Measurements from ENCODE around the gene FILIP1L. TPM values are rescaled to one million over a fixed set of nuclear protein-coding genes. Genes with fewer than 3 reads are reported as not detected.

The FILIP1L gene
- total and polyA plus RNA-seq, 2 donors: 75.1 to 103 TPM

DNA sequence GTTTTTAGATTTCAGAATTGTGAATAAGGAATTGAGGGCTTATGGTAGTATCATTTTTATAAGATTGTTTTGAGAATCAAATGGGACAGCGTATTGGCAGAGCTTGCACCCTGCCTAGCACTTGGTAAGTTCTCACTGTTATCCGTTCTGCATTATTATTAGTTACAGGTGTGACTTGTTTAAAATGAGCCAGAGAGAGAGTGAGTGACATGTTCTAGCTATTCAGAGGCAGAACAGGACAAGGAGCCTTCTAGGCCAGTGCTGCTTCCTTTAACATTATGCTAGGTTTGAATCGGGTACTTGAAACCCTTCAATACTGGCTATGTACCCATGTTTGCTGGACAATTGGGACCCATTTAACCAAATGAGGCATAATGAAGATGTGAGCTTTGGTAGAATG lies 133.7 kb downstream of the FILIP1L start:
- Histone ChIP-seq H3K27ac (ENCODE audit: low read depth) (no peak overlapping the region), H3K4me1 (ENCODE audit: insufficient read depth) (no peaks in the 10 kb centered on the region), H3K4me3 (ENCODE audit: low read depth, low read length) (no peak overlapping the region), H3K36me3 (ENCODE audit: insufficient read depth) (no peaks in the 10 kb centered on the region)
- no peak for DNase-seq (ENCODE audit: extremely low spot score)
- WGBS: 92% methylated on average over 3 of the region's 3 CpGs

GRCh38 chr3:99978221-99978620 lies 136.1 kb downstream of the FILIP1L start:
- H3K36me3 ChIP-seq (ENCODE audit: insufficient read depth): no peaks in the 10 kb centered on the region
- no peak overlapping the region for H3K4me3 ChIP-seq (ENCODE audit: low read depth, low read length)
- 100% methylated on average over 1 of the region's 1 CpG for WGBS
- no peak for DNase-seq (ENCODE audit: extremely low spot score)
- H3K4me1 ChIP-seq (ENCODE audit: insufficient read depth): no peaks in the 10 kb centered on the region
- no peak overlapping the region for H3K27ac ChIP-seq (ENCODE audit: low read depth)

- no peaks in the 10 kb centered on the region for H3K4me1 ChIP-seq (ENCODE audit: insufficient read depth)
- no peaks in the 10 kb centered on the region for H3K36me3 ChIP-seq (ENCODE audit: insufficient read depth)
- H3K4me3 ChIP-seq (ENCODE audit: low read depth, low read length): no peak overlapping the region
- DNase-seq (ENCODE audit: extremely low spot score): no peak
- H3K27ac ChIP-seq (ENCODE audit: low read depth): no peak overlapping the region
Measured at GRCh38 chr3:99976584-99976983, 137.7 kb downstream of the FILIP1L start.

DNA sequence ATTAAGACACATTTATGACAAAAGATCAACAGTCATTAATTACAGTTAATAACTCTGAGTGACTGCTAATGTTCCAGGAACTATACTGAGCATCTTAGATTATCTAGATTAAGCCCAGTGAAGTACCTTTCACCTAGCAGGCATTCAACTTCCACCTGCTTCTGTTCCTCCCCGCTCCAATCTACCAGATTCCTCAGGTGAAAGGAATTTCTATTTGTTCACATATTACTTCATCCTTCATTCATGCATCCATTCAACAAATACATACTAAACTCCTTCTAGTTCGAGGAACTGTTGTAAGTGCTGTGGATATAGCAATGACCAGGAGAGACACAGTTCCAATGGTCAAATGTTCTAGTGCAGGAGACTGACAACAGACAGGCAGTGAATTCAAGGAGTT lies 139.3 kb downstream of the FILIP1L start:
- Histone ChIP-seq H3K4me3 (ENCODE audit: low read depth, low read length) (no peak overlapping the region), H3K36me3 (ENCODE audit: insufficient read depth) (no peaks in the 10 kb centered on the region), H3K4me1 (ENCODE audit: insufficient read depth) (no peaks in the 10 kb centered on the region), H3K27ac (ENCODE audit: low read depth) (no peak overlapping the region)
- DNase-seq (ENCODE audit: extremely low spot score): no peak
- WGBS: 89% methylated on average over 2 of the region's 2 CpGs

DNA sequence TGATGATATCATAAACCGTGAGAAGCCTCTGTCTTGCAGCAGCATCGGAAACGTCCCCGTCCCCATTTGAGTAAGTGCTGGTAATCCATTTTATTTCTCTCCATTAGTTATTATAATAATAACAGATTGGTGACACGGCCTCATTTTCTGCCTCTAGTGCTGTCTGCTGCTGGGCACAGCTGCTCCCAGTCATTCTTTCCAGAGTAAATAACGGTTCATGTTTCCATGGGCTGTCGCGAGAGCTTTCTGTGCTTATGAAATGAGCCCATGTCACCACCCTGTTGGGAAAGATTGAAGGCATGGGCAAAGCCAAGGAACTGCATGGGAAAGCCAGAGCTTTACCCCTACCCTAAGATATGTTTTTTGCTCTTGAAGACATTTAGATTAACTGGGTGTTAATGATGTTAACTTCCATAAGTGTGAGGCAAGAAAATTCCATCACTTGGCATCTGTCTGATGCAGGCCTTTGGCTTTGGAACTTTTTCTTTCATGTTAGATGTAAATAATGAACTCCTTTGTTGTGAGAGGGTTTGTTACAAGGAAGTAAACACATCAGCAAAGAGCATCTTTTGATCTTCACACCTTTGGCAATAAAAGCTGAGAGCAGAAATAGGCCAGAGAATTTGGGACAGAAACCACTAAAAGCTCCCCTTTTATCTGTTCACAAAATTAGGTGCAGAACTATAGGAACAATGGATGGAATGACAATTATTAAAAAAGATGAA lies 141.8 kb downstream of the FILIP1L start:
- WGBS: 73% methylated on average over 8 of the region's 8 CpGs
- DNase-seq (ENCODE audit: extremely low spot score): no peak
- no peak overlapping the region for H3K27ac ChIP-seq (ENCODE audit: low read depth)
- no peaks in the 10 kb centered on the region for H3K36me3 ChIP-seq (ENCODE audit: insufficient read depth)
- no peak overlapping the region for H3K4me3 ChIP-seq (ENCODE audit: low read depth, low read length)
- H3K4me1 ChIP-seq (ENCODE audit: insufficient read depth): no peaks in the 10 kb centered on the region

DNA sequence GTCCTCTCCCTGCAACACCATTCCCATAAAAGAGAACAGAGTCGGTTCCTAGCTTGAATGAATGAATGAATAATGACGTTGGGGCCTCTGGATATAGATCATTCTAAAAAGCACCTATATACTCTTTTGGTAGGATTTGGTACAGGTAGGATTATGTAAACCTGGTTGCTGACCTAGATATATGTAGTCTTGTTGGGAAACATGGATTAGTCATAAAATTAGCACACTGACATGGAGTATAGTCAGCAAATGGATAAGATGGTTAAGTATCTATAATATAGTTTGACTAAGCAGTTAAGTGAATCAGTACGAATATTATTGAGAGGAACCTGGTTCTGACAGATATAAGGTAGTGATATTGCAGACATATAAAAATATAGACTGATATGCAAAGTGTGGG lies 142.5 kb downstream of the FILIP1L start:
- Histone ChIP-seq H3K27ac (ENCODE audit: low read depth) (no peak overlapping the region), H3K4me3 (ENCODE audit: low read depth, low read length) (no peak overlapping the region), H3K4me1 (ENCODE audit: insufficient read depth) (no peaks in the 10 kb centered on the region), H3K36me3 (ENCODE audit: insufficient read depth) (no peaks in the 10 kb centered on the region)
- 95% methylated on average over 3 of the region's 3 CpGs for WGBS
- DNase-seq (ENCODE audit: extremely low spot score): no peak

DNA sequence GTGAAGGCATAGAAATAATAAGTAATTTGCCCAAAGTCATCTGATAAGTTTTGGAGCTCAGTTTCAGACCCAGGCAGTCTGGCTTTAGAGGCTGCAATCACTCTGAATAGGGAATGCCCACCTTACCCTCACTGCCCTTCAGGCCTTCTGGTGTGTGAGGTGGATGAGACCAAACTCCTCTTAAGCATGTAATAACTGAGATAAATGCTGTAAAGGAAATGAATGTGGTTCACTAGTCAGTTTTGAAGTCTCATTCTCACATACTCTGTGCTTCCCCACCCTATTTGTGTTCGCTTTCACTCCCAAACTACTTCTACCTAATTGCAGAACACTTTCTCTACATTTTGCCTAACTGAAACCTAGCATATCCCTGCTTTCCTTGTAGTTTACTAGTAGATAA lies 144.1 kb downstream of the FILIP1L start:
- 95% methylated on average over 1 of the region's 1 CpG for WGBS
- Histone ChIP-seq H3K36me3 (ENCODE audit: insufficient read depth) (no peaks in the 10 kb centered on the region), H3K4me1 (ENCODE audit: insufficient read depth) (no peaks in the 10 kb centered on the region), H3K27ac (ENCODE audit: low read depth) (no peak overlapping the region), H3K4me3 (ENCODE audit: low read depth, low read length) (no peak overlapping the region)
- DNase-seq (ENCODE audit: extremely low spot score): no peak

GRCh38 chr3:99969136-99969535 lies 145.2 kb downstream of the FILIP1L start:
- WGBS: 85% methylated on average over 3 of the region's 3 CpGs
- DNase-seq (ENCODE audit: extremely low spot score): no peak
- no peaks in the 10 kb centered on the region for H3K36me3 ChIP-seq (ENCODE audit: insufficient read depth)

DNA sequence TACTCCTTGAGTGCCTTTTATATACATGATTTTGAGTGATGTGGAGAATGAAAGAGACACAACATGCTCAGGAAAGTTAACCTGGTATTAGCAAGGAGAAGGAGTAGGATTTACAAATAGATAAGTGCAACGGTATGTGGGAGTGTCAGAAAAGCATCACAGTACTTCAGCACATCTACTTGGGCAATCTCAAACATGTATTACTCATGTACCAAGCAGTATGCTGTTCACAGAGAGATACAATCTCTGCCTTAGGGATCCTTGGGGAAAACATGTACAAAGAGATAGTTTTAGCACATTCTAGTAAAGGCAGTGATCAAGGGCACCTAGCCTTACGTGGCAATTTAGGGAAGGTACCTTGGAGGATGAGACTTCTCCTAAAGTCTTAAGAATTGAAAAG lies 146.5 kb downstream of the FILIP1L start:
- no peak for DNase-seq (ENCODE audit: extremely low spot score)
- Histone ChIP-seq H3K36me3 (ENCODE audit: insufficient read depth) (no peaks in the 10 kb centered on the region), H3K27ac (ENCODE audit: low read depth) (no peak overlapping the region), H3K4me3 (ENCODE audit: low read depth, low read length) (no peak overlapping the region), H3K4me1 (ENCODE audit: insufficient read depth) (no peaks in the 10 kb centered on the region)
- WGBS: 75% methylated on average over 2 of the region's 2 CpGs

More at GRCh38 chr3:99969136-99969535, 145.2 kb downstream of the FILIP1L start:
- no peak overlapping the region for H3K27ac ChIP-seq (ENCODE audit: low read depth)
- H3K4me1 ChIP-seq (ENCODE audit: insufficient read depth): no peaks in the 10 kb centered on the region
- H3K4me3 ChIP-seq (ENCODE audit: low read depth, low read length): no peak overlapping the region

GRCh38 chr3:99966662-99967416 lies 147.5 kb downstream of the FILIP1L start:
- Histone ChIP-seq H3K4me1 (ENCODE audit: insufficient read depth) (no peaks in the 10 kb centered on the region), H3K4me3 (ENCODE audit: low read depth, low read length) (no peak overlapping the region), H3K27ac (ENCODE audit: low read depth) (no peak overlapping the region), H3K36me3 (ENCODE audit: insufficient read depth) (no peaks in the 10 kb centered on the region)
- 35% methylated on average over 7 of the region's 7 CpGs for WGBS
- no peak for DNase-seq (ENCODE audit: extremely low spot score)

DNA sequence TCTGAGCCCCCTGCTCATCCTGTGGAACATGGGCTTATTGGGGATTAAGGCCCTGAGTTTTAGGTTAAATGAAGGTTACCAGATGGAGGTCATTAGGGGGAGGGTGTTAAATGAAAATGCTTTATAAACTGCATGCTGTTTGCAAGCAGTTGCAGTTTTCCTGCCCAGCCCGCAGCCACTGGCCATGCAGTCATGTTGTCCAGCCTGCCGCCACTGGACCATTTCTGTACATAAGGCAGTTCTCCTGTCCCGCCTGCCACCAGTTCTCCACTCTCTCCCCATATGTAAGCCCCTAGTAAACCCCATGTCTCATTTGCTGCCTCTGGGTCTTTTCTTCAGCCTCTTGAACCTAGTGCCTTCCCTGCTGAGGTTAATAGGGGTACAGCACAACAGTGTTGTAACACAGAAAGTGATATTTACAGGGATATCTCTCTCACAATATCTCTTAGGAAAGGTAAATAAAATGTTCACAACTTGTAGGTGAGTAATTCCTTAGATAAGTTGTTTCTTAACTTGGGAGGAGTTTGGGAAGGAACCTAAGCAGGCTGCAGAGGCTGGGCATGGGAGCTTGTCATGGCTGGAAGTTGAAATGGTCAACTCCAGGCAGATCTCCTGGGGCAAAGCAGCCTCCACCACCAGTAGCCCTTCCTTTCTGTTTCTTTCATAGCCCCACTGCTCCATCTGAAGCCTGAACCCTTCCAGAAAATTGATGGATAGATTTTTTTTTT lies 148.5 kb downstream of the FILIP1L start:
- Histone ChIP-seq H3K27ac (ENCODE audit: low read depth) (no peak overlapping the region), H3K4me1 (ENCODE audit: insufficient read depth) (no peaks in the 10 kb centered on the region), H3K4me3 (ENCODE audit: low read depth, low read length) (no peak overlapping the region), H3K36me3 (ENCODE audit: insufficient read depth) (no peaks in the 10 kb centered on the region)
- no peak for DNase-seq (ENCODE audit: extremely low spot score)
- WGBS: 98% methylated on average over 3 of the region's 3 CpGs

DNA sequence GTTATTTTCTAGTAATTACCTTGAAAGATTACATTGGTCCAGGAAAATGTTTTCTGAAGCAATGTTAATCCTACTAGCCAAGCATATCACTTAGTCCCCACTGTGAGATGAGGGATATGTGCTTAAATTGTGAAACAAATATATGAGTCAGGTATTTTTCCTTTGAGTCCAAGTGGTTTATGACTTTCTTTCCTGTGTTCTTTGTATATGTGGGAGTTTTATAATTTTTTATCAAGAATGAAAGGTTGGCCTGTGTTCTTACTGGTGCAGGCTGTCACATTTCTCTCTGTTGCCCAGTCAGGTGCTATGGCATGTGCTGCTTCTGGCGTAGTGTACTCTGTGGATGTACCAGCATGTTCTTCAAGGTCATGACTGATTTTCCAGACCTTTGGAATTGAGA lies 149.2 kb downstream of the FILIP1L start:
- WGBS: 88% methylated on average over 1 of the region's 1 CpG
- H3K4me1 ChIP-seq (ENCODE audit: insufficient read depth): no peaks in the 10 kb centered on the region

GRCh38 chr3:99962703-99963102 lies 151.6 kb downstream of the FILIP1L start:
- Histone ChIP-seq H3K4me3 (ENCODE audit: low read depth, low read length) (no peak overlapping the region), H3K36me3 (ENCODE audit: insufficient read depth) (no peaks in the 10 kb centered on the region), H3K27ac (ENCODE audit: low read depth) (no peak overlapping the region), H3K4me1 (ENCODE audit: insufficient read depth) (no peaks in the 10 kb centered on the region)
- DNase-seq (ENCODE audit: extremely low spot score): no peak
- WGBS: 59% methylated on average over 2 of the region's 2 CpGs

More for the DNA sequence above, 149.2 kb downstream of the FILIP1L start:
- no peak for DNase-seq (ENCODE audit: extremely low spot score)
- Histone ChIP-seq H3K27ac (ENCODE audit: low read depth) (no peak overlapping the region), H3K4me3 (ENCODE audit: low read depth, low read length) (no peak overlapping the region), H3K36me3 (ENCODE audit: insufficient read depth) (no peaks in the 10 kb centered on the region)

Measured in urinary bladder (tissue), 4 donors.